DOHH2 (cell line): ENCODE measurements around the gene MEIS3.
A peak's percentile ranks its signal among the peaks of the same experiment; 100 is the strongest.

Experiments used
- H3F3A ChIP-seq: fragments of 200-600 bp; sonication (generic), shearing (Covaris generic); 2 replicates; pipeline ENCODE4 v1.6.0; 2016; ENCODE audit warnings: antibody characterized with exemption, mild to moderate bottlenecking; ENCODE audit not compliant: control insufficient read depth, insufficient read depth
- H3K27ac ChIP-seq: fragments of 200-600 bp; sonication (generic); 2 replicates; pipeline ENCODE4 v1.5.1; 2014; ENCODE audit warnings: low read depth, mild to moderate bottlenecking, low read length, moderate library complexity
- H3K27me3 ChIP-seq: fragments of 200-600 bp; sonication (generic); 2 replicates; pipeline ENCODE4 v1.6.1; 2014; ENCODE audit warnings: mild to moderate bottlenecking, low read length, mixed read lengths; ENCODE audit not compliant: control insufficient read depth
- H3K36me3 ChIP-seq: fragments of 200-600 bp; sonication (generic); 2 replicates; pipeline ENCODE4 v1.6.1; 2014; ENCODE audit warnings: mild to moderate bottlenecking, low read length, moderate library complexity, mixed read lengths; ENCODE audit not compliant: control insufficient read depth
- H3K4me1 ChIP-seq: fragments of 200-600 bp; sonication (generic); 2 replicates; pipeline ENCODE4 v1.6.1; 2014; ENCODE audit warnings: mild to moderate bottlenecking, low read length, mixed read lengths; ENCODE audit not compliant: control insufficient read depth
- H3K4me2 ChIP-seq: fragments of 200-600 bp; sonication (generic); 2 replicates; pipeline ENCODE4 v1.6.0; 2014; ENCODE audit warnings: mild to moderate bottlenecking, low read length, moderate library complexity
- H3K4me3 ChIP-seq: fragments of 200-600 bp; sonication (generic); 2 replicates; pipeline ENCODE4 v1.5.1; 2014; ENCODE audit warnings: mild to moderate bottlenecking, low read length, mixed read lengths
- H3K79me2 ChIP-seq: fragments of 200-600 bp; sonication (generic); 2 replicates; pipeline ENCODE4 v1.6.1; 2014; ENCODE audit warnings: mild to moderate bottlenecking, low read length, mixed read lengths; ENCODE audit not compliant: control insufficient read depth
- H3K9me2 ChIP-seq: fragments of 200-600 bp; sonication (generic); replicated peaks from 2 replicates; pipeline ENCODE4 v1.6.1; 2014; ENCODE audit warnings: mild to moderate bottlenecking, low read length, mixed read lengths; ENCODE audit not compliant: control insufficient read depth
- H3K9me3 ChIP-seq: fragments of 200-600 bp; sonication (generic); 2 replicates; pipeline ENCODE4 v1.6.1; 2014; ENCODE audit warnings: antibody characterized with exemption, low read length, mixed read lengths; ENCODE audit not compliant: control insufficient read depth, insufficient read depth
- H4K20me1 ChIP-seq: fragments of 200-600 bp; sonication (generic); 2 replicates; pipeline ENCODE4 v1.6.0; 2014; ENCODE audit warnings: low read depth, mild to moderate bottlenecking, antibody characterized with exemption, low read length, moderate library complexity; ENCODE audit not compliant: control insufficient read depth, insufficient read depth
- EZH2phosphoT487 ChIP-seq: fragments of 200-600 bp; sonication (generic); IDR thresholded peaks from 2 replicates; pipeline ENCODE4 v1.6.1; 2017; ENCODE audit warnings: borderline replicate concordance, mild to moderate bottlenecking, antibody characterized with exemption, low read length, moderate library complexity, mixed read lengths
- TF ChIP-seq, protein P1 (sequence below): fragments of 200-600 bp; sonication (generic); IDR thresholded peaks from one replicate; pipeline ENCODE4 v1.5.1; 2014; ENCODE audit warnings: antibody characterized with exemption, mild to moderate bottlenecking, low read depth, low read length; ENCODE audit not compliant: poor library complexity, severe bottlenecking

Gene MEIS3

DNA sequence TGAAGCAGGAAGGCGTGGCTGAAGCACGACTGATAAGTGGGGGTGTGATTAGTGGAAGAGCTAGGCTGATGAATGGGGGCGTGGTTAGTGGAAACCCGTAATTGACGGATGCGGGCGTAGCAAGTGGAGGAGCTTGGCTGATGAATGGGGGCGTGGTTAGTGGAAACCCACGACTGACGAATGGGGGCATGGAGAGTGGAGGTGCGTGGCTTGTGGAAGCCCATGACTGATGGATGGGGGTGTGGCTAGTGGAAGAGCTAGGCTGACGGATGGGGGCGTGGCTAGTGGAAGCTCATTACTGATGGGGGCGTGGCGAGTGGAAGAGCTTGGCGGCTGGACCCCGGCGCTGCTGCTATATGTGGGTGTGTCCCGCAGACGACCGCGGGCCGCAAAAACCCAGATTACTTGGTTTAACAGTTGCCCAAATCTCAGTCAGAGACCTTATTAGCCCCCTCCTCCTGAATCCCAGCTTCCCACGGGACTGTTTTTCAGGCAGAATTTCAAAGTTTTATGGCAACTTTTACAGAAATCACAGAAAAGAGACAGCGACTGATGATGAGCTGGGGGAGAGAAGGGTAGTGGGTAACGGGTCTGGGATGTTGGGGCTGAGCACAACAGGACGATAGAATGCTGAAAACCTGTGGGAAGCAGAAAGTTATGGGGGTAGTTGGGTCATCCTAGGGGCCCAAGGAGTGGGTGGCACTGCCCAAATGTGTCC lies 9.0 kb upstream of the MEIS3 start:
- peak overlapping the region; percentile 63 for H3K4me3 ChIP-seq
- no peaks in the 10 kb centered on the region for H3K79me2 ChIP-seq
- H3K27me3 ChIP-seq: peaks cover 7% of the 10 kb centered on the region
- peaks cover 41% of the 10 kb centered on the region for H3K4me1 ChIP-seq
- H4K20me1 ChIP-seq: no peaks in the 10 kb centered on the region
- TF ChIP-seq, protein P1, sequence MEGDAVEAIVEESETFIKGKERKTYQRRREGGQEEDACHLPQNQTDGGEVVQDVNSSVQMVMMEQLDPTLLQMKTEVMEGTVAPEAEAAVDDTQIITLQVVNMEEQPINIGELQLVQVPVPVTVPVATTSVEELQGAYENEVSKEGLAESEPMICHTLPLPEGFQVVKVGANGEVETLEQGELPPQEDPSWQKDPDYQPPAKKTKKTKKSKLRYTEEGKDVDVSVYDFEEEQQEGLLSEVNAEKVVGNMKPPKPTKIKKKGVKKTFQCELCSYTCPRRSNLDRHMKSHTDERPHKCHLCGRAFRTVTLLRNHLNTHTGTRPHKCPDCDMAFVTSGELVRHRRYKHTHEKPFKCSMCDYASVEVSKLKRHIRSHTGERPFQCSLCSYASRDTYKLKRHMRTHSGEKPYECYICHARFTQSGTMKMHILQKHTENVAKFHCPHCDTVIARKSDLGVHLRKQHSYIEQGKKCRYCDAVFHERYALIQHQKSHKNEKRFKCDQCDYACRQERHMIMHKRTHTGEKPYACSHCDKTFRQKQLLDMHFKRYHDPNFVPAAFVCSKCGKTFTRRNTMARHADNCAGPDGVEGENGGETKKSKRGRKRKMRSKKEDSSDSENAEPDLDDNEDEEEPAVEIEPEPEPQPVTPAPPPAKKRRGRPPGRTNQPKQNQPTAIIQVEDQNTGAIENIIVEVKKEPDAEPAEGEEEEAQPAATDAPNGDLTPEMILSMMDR: no peak
- TF ChIP-seq EZH2phosphoT487: no peak
- H3K27ac ChIP-seq: peak overlapping the region; percentile 56
- H3F3A ChIP-seq: peaks cover 12% of the 10 kb centered on the region
- no peaks in the 10 kb centered on the region for H3K9me2 ChIP-seq
- H3K4me2 ChIP-seq: peak overlapping the region; percentile 73
- H3K9me3 ChIP-seq: no peaks in the 10 kb centered on the region
- no peaks in the 10 kb centered on the region for H3K36me3 ChIP-seq

DNA sequence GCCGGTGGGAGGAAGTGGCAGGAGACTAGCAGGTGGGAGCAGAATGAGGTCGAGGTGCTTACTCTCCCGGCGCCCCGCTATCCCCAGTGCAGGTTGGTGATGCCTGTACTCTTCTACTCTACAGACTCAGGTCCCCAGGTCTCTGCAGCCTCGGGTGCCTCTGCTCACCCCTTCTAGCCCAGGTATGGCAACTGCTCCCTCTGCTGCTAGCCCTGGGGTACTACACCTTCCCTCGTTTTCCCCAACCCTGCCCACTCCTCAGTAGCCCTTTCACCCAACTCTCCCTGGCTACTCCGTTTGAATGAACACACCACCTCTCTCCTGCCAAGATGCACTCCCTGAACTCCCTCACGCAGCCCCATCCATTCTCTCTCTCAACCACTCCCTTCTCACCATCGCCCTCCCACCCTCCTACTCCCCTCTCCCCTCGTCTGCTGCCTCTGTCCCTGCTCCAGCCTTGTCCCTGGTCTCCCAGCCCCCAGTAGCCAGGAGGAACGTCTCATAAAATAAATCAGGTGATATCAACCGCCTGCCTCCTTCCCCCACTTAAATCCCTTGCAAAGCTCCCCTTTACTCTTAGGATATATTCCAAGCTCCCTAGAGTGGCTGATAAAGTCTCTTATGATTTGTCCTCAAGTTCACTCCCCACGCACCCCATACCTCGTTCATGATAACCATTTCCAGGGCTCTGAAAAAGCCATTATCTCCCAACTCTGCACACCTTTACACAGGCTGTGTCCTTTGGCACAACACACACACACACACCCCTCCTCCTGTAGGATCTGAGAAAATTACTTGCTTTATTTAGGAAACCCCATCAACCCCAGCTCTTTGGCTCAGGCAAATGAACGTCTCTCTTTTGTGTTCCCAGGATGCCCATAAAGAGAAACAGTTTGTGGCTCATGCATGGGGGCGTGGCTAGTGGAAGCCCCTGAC lies 8.2 kb upstream of the MEIS3 start:
- no peaks in the 10 kb centered on the region for H3K36me3 ChIP-seq
- H4K20me1 ChIP-seq: no peaks in the 10 kb centered on the region
- H3K27me3 ChIP-seq: peaks cover 15% of the 10 kb centered on the region
- H3K79me2 ChIP-seq: no peaks in the 10 kb centered on the region
- H3K9me2 ChIP-seq: no peaks in the 10 kb centered on the region
- peak overlapping the region; percentile 61 for H3K4me3 ChIP-seq
- TF ChIP-seq, protein P1: peak; percentile 95
- TF ChIP-seq EZH2phosphoT487: no peak
- peak overlapping the region; percentile 73 for H3K4me2 ChIP-seq
- peak overlapping the region; percentile 56 for H3K27ac ChIP-seq
- peaks cover 8% of the 10 kb centered on the region; the same call in 1 of the 2 replicates for H3F3A ChIP-seq
- H3K4me1 ChIP-seq: peaks cover 40% of the 10 kb centered on the region
- H3K9me3 ChIP-seq: no peaks in the 10 kb centered on the region

DNA sequence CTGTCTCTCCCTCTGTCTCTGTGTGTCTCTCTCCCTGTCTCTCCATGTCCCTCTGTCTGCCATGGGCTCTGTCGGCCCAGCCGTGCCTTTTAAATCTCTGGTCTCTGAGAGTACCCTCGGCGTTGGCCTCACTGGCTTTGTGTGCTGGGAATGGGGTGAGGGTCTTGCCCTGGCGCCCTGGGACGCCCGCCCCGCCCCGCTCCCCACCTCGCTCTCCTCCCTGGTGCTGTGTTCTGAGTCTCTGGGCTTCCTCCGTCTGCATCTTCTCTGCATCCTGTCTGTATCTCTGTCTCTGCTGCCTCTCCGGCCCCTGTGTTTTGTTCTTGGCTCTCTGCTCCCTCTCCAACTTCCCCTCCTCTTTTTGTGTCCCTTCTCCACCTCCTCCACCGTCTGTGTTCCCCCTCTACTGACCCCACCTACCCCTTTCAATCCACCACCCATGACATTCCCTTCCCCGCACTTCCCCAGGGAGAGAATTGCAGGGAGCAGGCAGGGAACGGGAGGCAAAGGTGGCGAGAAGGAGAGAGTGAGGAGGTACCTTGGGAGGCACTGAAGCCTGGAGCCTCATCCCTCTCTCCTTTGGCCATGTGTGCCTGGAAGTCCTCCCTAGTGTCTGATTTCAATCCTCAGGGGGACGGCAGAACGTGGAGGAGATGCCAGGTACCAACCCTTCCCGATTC lies 4.0 kb upstream of the MEIS3 start:
- Histone ChIP-seq H3K4me3 (no peak overlapping the region), H3K36me3 (no peaks in the 10 kb centered on the region), H3K4me1 (peaks cover 54% of the 10 kb centered on the region), H3K9me3 (no peaks in the 10 kb centered on the region), H3K79me2 (peaks cover 1% of the 10 kb centered on the region), H3K4me2 (peak overlapping the region; percentile 15), H3F3A (peaks cover 8% of the 10 kb centered on the region), H4K20me1 (no peaks in the 10 kb centered on the region), H3K27ac (no peak overlapping the region), H3K27me3 (peaks cover 48% of the 10 kb centered on the region), H3K9me2 (no peaks in the 10 kb centered on the region)
- TF ChIP-seq EZH2phosphoT487: no peak
- TF ChIP-seq, protein P1: no peak
